Mesenchymal stem cell (in vitro differentiated cells and primary cell): ENCODE measurements around the gene STK11.
"Not testable (repeated sequence)": the region's sequence is repeated elsewhere in the genome, so short reads cannot be mapped to it uniquely, and the experiment has no call there.

ENCODE experiments used
- DNase-seq: peaks from one replicate; pipeline ENCODE4 v3.0.0-alpha.2; 2013
- H2AFZ ChIP-seq: one replicate; pipeline ENCODE4 v1.6.1; 2013; ENCODE audit warnings: low read depth, mild to moderate bottlenecking, control low read depth, inconsistent platforms, low read length, moderate library complexity
- H2AK5ac ChIP-seq: 2 replicates; pipeline ENCODE4 v1.6.1; 2013; ENCODE audit warnings: low read length, moderate library complexity, mild to moderate bottlenecking, inconsistent platforms; ENCODE audit not compliant: severe bottlenecking
- H2BK120ac ChIP-seq: one replicate; pipeline ENCODE4 v1.6.1; 2013; ENCODE audit warnings: low read depth, mild to moderate bottlenecking, inconsistent platforms, low read length, moderate library complexity
- H2BK12ac ChIP-seq, 2 experiments: one replicate each; pipeline ENCODE4 v1.6.1; 2013; ENCODE audit warnings: inconsistent platforms in 2 of 2, low read length in 2 of 2, mild to moderate bottlenecking in 2 of 2, moderate library complexity in 2 of 2, control low read depth in 1 of 2
- H2BK15ac ChIP-seq: one replicate; pipeline ENCODE4 v1.6.1; 2013; ENCODE audit warnings: mild to moderate bottlenecking, low read depth, inconsistent platforms; ENCODE audit not compliant: poor library complexity, severe bottlenecking
- H2BK5ac ChIP-seq: 2 replicates; pipeline ENCODE4 v1.6.1; 2013; ENCODE audit warnings: low read depth, mild to moderate bottlenecking, low read length, control low read depth, inconsistent platforms; ENCODE audit not compliant: poor library complexity, severe bottlenecking
- H3K14ac ChIP-seq, 2 experiments: one replicate each; pipeline ENCODE4 v1.6.1; 2013; ENCODE audit warnings: inconsistent platforms in 2 of 2, low read length in 2 of 2, control low read depth in 1 of 2, mild to moderate bottlenecking in 1 of 2, moderate library complexity in 1 of 2
- H3K18ac ChIP-seq, 2 experiments: one replicate each; pipeline ENCODE4 v1.6.1; 2013; ENCODE audit warnings: inconsistent platforms in 2 of 2, low read length in 2 of 2, control low read depth in 1 of 2, low read depth in 1 of 2, mild to moderate bottlenecking in 1 of 2
- H3K23ac ChIP-seq, 2 experiments: one replicate each; pipeline ENCODE4 v1.6.1; 2013; ENCODE audit warnings: inconsistent platforms in 2 of 2, low read length in 2 of 2, mild to moderate bottlenecking in 2 of 2, moderate library complexity in 2 of 2, control low read depth in 1 of 2
- H3K27ac ChIP-seq: 2 replicates; pipeline ENCODE4 v1.5.1; 2013; ENCODE audit warnings: mild to moderate bottlenecking, moderate library complexity, low read length, control low read depth, inconsistent platforms; ENCODE audit not compliant: poor library complexity, severe bottlenecking
- H3K27me3 ChIP-seq, 2 experiments: 2 replicates each; pipeline versions ENCODE4 v1.6.1 to v1.7.0; 2013; ENCODE audit warnings: low read length in 2 of 2, mild to moderate bottlenecking in 2 of 2, moderate library complexity in 2 of 2, control low read depth in 1 of 2, inconsistent platforms in 1 of 2; ENCODE audit not compliant: control insufficient read depth in 1 of 2, insufficient read depth in 1 of 2
- H3K36me3 ChIP-seq, 2 experiments: 2 replicates each; pipeline versions ENCODE4 v1.6.1 to v1.7.0; 2013; ENCODE audit warnings: low read length in 2 of 2, control low read depth in 1 of 2, inconsistent platforms in 1 of 2, low read depth in 1 of 2, mild to moderate bottlenecking in 1 of 2; ENCODE audit not compliant: insufficient read depth in 2 of 2, control insufficient read depth in 1 of 2
- H3K4ac ChIP-seq, 2 experiments: one replicate each; pipeline ENCODE4 v1.6.1; 2013; ENCODE audit warnings: inconsistent platforms in 2 of 2, low read length in 2 of 2, mild to moderate bottlenecking in 2 of 2, moderate library complexity in 2 of 2, control low read depth in 1 of 2, low read depth in 1 of 2
- H3K4me1 ChIP-seq: 2 replicates; pipeline ENCODE4 v1.6.1; 2013; ENCODE audit warnings: low read depth, low read length, control low read depth; ENCODE audit not compliant: control insufficient read depth, insufficient read depth
- H3K4me2 ChIP-seq: 2 replicates; pipeline ENCODE4 v1.6.1; 2013; ENCODE audit warnings: low read length, mild to moderate bottlenecking, inconsistent platforms; ENCODE audit not compliant: poor library complexity, severe bottlenecking
- H3K4me3 ChIP-seq, 2 experiments: 2 replicates each; pipeline versions ENCODE4 v1.5.1 to v1.7.0; 2013; ENCODE audit warnings: low read length in 2 of 2, mild to moderate bottlenecking in 2 of 2, control low read depth in 1 of 2, low read depth in 1 of 2; ENCODE audit not compliant: insufficient read depth in 1 of 2
- H3K79me1 ChIP-seq: replicated peaks from 2 replicates; pipeline ENCODE4 v1.6.1; 2013; ENCODE audit warnings: mild to moderate bottlenecking, control low read depth, low read length, inconsistent platforms; ENCODE audit not compliant: poor library complexity, severe bottlenecking
- H3K9ac ChIP-seq: 2 replicates; pipeline ENCODE4 v1.7.0; 2013; ENCODE audit warnings: mild to moderate bottlenecking, low read length, moderate library complexity
- H3K9me3 ChIP-seq: 2 replicates; pipeline ENCODE4 v1.7.0; 2013; ENCODE audit warnings: mild to moderate bottlenecking, low read length; ENCODE audit not compliant: control insufficient read depth
- H4K8ac ChIP-seq: one replicate; pipeline ENCODE4 v1.6.1; 2013; ENCODE audit warnings: inconsistent platforms, mild to moderate bottlenecking, low read length, moderate library complexity
- H4K91ac ChIP-seq: one replicate; pipeline ENCODE4 v1.6.1; 2013; ENCODE audit warnings: mild to moderate bottlenecking, low read length, inconsistent platforms
- WGBS: methylation state at CpG from one replicate; pipeline ENCODE4 v1.1.7; 2013; ENCODE audit warnings: mixed read lengths; 5-methylcytosine and 5-hydroxymethylcytosine counted together

Gene STK11

GRCh38 chr19:1189419-1189818 is 16.2 kb upstream of the STK11 start:
- Histone ChIP-seq H4K91ac (no peak overlapping the region), H3K18ac (peak overlapping the region in 1 of 2 experiments; percentile 35), H3K9ac (no peak overlapping the region), H3K27ac (peak overlapping the region; percentile 17), H3K4me2 (no peak overlapping the region), H3K79me1 (no peaks in the 10 kb centered on the region), H3K9me3 (no peaks in the 10 kb centered on the region), H2AK5ac (peak overlapping the region; percentile 25), H2BK120ac (no peak overlapping the region), H2AFZ (no peak overlapping the region), H2BK12ac (no peak overlapping the region), H2BK15ac (no peak overlapping the region), H3K4ac (no peak overlapping the region), H3K36me3 (no peaks in the 10 kb centered on the region), H3K14ac (no peak overlapping the region), H3K4me3 (no peak overlapping the region), H4K8ac (peak overlapping the region; percentile 12), H3K4me1 (peaks cover 16% of the 10 kb centered on the region), H2BK5ac (no peak overlapping the region), H3K27me3 (no peaks in the 10 kb centered on the region), H3K23ac (no peak overlapping the region)
- 67% methylated on average over 8 of the region's 9 CpGs for WGBS
- no peak for DNase-seq

GRCh38 chr19:1199531-1199930 is 6.0 kb upstream of the STK11 start:
- Histone ChIP-seq H3K14ac (no peak overlapping the region), H2BK120ac (no peak overlapping the region), H3K27ac (no peak overlapping the region), H2BK15ac (no peak overlapping the region), H2BK5ac (no peak overlapping the region), H3K27me3 (no peaks in the 10 kb centered on the region), H3K4me3 (no peak overlapping the region), H3K36me3 (no peaks in the 10 kb centered on the region), H3K4me1 (peaks cover 2% of the 10 kb centered on the region), H3K4ac (no peak overlapping the region), H4K8ac (no peak overlapping the region), H2BK12ac (no peak overlapping the region), H3K18ac (no peak overlapping the region), H3K4me2 (no peak overlapping the region), H4K91ac (no peak overlapping the region), H2AFZ (no peak overlapping the region), H2AK5ac (no peak overlapping the region), H3K79me1 (no peaks in the 10 kb centered on the region), H3K9ac (no peak overlapping the region), H3K9me3 (no peaks in the 10 kb centered on the region), H3K23ac (no peak overlapping the region)
- DNase-seq = no peak
- 95% methylated on average over 10 of the region's 10 CpGs for WGBS

DNA sequence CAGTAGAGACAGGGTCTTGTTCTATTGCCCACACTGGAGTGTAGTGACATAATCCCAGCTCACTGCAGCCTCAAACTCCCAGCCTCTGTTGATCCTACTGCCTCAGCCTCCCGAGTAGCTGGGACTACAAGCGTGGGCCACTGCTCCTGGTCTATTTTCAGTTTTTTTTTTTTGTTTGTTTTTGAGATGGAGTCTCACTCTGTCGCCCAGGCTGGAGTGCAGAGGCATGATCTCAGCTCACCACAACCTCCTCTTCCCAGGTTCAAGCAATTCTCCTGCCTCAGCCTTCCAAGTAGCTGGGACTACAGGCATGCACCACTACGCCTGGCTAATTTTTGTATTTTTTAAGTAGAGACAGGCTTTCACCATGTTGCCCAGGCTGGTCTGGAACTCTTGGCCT is 5.0 kb upstream of the STK11 start:
- not testable (repeated sequence) for H3K27me3 ChIP-seq, H4K8ac ChIP-seq, H2BK12ac ChIP-seq, H3K4ac ChIP-seq, DNase-seq, H3K4me3 ChIP-seq, H3K9ac ChIP-seq, H3K79me1 ChIP-seq, H2AFZ ChIP-seq, H3K4me2 ChIP-seq, H2BK5ac ChIP-seq, H2AK5ac ChIP-seq, H2BK15ac ChIP-seq, H2BK120ac ChIP-seq, H3K23ac ChIP-seq, H3K14ac ChIP-seq, H3K9me3 ChIP-seq, H3K27ac ChIP-seq, H3K18ac ChIP-seq, H3K4me1 ChIP-seq, H3K36me3 ChIP-seq, H4K91ac ChIP-seq
- 92% methylated on average over 3 of the region's 4 CpGs for WGBS

DNA sequence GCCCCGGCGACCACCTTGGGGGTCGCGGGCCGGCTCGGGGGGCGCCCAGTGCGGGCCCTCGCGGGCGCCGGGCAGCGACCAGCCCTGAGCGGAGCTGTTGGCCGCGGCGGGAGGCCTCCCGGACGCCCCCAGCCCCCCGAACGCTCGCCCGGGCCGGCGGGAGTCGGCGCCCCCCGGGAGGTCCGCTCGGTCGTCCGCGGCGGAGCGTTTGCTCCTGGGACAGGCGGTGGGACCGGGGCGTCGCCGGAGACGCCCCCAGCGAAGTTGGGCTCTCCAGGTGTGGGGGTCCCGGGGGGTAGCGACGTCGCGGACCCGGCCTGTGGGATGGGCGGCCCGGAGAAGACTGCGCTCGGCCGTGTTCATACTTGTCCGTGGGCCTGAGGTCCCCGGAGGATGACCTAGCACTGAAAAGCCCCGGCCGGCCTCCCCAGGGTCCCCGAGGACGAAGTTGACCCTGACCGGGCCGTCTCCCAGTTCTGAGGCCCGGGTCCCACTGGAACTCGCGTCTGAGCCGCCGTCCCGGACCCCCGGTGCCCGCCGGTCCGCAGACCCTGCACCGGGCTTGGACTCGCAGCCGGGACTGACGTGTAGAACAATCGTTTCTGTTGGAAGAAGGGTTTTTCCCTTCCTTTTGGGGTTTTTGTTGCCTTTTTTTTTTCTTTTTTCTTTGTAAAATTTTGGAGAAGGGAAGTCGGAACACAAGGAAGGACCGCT is 729 bp downstream of the STK11 start:
- peak overlapping the region; percentile 70 to 91 for H3K14ac ChIP-seq
- WGBS = under 1% methylated on average over 53 of the region's 78 CpGs
- peak overlapping the region; percentile 73 for H2BK120ac ChIP-seq

More for the DNA sequence above, 729 bp downstream of the STK11 start:
- H3K9ac ChIP-seq = peak overlapping the region; percentile 89
- H2BK5ac ChIP-seq = no peak overlapping the region
- peaks cover 34% of the 10 kb centered on the region for H3K4me1 ChIP-seq
- H3K4ac ChIP-seq = peak overlapping the region; percentile 90
- H2BK12ac ChIP-seq = no peak overlapping the region
- H3K36me3 ChIP-seq = peaks cover 6 to 27% of the 10 kb centered on the region in 2 experiments
- peak overlapping the region; percentile 59 to 89 for H3K18ac ChIP-seq
- H3K23ac ChIP-seq = no peak overlapping the region
- no peak for DNase-seq
- peak overlapping the region; percentile 64 for H3K4me2 ChIP-seq
- H3K27me3 ChIP-seq = no peaks in the 10 kb centered on the region
- no peak overlapping the region for H2AFZ ChIP-seq
- H2BK15ac ChIP-seq = no peak overlapping the region
- H3K79me1 ChIP-seq = peaks cover 4% of the 10 kb centered on the region
- H3K4me3 ChIP-seq = peak overlapping the region; percentile 83 to 94
- no peak overlapping the region for H2AK5ac ChIP-seq
- peak overlapping the region; percentile 36 for H4K91ac ChIP-seq
- peak overlapping the region; percentile 37 for H3K27ac ChIP-seq
- no peaks in the 10 kb centered on the region for H3K9me3 ChIP-seq
- H4K8ac ChIP-seq = no peak overlapping the region
